ENCODE results near the gene GOLGB1. TPM values are rescaled to one million over a fixed set of nuclear protein-coding genes. Genes with fewer than 3 reads are reported as not detected.
"Not testable (repeated sequence)": the region's sequence is repeated elsewhere in the genome, so short reads cannot be mapped to it uniquely, and the experiment has no call there.

GOLGB1 gene
- total RNA-seq, 1 donor from 2014 or later = 111 TPM

DNA sequence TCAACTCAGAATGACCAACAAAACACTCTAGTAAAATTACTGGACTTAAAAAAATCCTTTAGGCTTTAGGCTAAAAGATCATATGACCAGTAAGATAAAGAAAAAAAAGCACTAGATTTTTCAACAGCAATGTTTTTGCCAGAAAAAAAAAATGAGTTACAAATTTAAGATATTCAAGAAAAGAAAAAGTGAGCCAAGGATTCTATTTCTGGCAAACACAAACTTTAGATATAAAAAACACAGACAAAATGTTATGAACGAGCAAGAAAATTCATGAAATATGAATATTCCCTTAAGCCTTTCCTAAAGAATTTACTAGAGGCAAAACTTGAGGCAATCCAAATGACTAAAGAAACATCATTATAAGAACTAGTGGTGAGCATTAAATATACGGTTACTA lies 8.6 kb downstream of the GOLGB1 start:
- no peak for DNase-seq (ENCODE audit: low read depth)

DNA sequence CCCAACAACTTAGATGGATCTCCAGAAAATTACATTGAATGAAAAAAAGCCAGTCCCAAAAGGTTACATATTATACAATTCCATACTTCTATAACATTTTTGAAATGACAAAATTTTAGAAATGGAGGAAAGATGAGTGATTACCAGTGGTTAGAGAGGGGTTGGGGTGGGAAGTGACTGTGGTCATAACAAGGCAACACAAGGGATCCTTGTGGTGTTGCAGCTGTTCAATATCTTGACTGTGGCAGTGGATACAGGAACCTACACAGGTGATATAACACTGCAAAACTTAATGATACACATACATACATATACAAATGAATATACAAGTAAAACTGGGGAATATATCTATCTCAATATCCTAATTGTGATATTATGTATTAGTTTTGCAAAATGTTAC lies 9.6 kb downstream of the GOLGB1 start:
- no peak for DNase-seq (ENCODE audit: low read depth)

DNA sequence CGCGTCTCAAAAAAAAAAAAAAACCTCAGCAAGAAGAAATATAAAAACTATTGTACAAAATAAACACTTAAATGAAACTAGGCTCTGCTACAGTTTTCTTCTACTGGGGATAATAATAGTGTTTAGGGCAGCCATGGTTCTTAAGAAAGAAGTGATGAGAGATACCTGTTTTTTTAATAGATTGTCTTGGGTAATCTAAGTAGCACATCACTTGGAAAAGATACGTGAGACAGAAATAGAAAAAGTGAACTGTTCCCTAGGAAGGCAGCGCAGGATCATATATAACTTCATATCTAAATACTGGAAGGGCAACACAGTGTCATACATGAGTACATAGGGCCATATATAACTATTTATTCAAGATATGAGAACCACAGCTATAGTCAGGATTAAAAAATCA lies 11.9 kb downstream of the GOLGB1 start:
- DNase-seq (ENCODE audit: low read depth) = no peak

DNA sequence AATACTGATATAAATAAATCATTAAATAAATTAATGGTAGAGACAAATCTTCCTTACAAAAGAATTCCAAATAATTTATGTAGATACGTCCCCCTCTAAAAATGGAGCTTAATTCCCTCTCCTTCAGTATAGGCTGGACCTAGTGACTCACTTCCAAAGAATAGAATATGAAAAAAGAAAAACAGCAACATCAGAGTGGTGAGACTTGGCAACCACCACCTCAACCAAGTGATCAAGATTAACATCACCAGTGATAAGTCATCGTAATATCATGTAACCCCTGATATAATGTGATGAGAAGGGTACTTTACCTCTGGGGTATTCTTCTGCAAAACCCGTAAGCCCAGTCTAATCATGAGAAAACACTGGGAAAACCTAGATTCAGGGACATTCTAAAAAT lies 13.4 kb downstream of the GOLGB1 start:
- DNase-seq (ENCODE audit: low read depth) = no peak

DNA sequence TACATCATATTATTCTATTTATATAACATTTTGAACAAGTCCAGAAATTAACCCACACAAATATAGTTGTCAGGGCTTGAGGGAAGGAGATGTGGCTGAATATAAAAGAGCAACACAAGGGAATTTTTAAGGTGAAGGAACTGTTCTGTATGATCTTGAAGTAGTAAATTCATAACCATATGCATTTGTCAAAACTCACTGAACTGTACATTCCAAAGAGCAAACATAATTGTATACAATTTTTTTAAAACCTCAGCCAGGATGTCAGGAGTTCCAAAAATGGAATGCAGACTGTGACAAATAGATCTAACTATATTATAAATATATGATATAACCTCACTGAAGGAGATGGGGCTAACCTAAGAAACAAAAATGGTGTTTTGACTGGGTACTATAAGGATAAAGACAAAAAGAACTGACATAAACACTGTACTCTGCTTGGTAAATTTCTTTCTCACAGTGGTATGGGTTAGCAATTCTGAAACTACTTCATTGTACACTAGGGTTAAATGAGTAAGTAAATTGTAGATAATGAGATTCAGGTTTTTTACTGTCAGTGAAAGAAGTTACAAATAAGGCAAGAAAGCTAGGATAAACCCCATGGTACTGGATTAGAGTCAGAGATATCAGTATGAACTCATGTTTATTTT lies 14.4 kb downstream of the GOLGB1 start:
- no peak for DNase-seq (ENCODE audit: low read depth)

DNA sequence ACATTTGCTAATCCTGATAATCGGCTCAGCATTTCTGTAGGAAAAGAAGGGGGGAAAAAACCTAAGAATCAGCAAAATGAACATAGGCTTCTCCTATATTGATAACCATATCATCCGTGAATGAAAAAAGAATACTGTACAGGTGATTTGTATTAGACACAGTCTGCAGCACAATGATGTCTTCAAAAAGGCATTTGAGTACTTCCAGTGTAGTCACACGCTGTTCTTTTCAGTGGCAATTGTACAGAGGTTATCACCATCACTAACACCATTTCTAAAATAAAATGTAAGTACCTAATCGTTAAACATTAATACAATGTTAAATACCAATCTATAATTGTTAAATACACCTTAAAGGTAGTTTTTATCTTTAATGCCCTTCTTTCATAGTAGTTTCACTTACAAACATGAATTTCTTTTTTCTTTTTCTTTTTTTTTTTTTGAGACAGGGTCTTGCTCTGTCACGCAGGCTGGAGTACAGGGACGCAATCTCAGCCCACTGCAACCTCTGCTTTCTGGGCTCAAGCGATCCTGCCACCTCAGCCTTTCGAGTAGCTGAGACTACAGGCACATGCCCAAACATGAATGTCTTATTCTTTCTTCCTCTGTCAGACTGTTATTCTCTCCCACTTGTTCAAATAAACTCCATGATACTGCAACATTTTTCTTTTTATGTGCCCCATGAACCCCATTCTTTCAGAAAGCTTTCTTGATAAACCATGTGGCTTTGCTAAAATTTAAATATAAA lies 18.4 kb downstream of the GOLGB1 start:
- no peak for DNase-seq (ENCODE audit: low read depth)

DNA sequence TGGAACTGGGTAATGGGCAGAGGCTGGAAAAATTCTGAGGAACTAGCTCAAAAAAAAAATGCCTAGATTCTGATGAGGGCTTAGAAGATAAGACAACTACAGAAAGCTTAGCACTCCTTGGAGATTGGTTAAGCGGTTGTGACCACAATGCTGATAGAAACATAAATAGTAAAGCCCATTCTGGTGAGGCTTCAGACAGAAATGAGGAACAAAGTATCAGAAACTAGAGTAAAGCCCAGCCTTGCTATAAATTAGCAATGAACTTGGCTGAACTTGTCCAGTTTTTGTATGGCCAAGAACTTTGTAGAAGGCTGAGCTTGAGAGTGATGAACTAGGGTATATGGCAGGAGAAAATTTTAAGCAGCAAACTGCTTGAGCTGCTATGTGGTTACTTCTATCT lies 25.4 kb downstream of the GOLGB1 start:
- DNase-seq (ENCODE audit: low read depth) = no peak

DNA sequence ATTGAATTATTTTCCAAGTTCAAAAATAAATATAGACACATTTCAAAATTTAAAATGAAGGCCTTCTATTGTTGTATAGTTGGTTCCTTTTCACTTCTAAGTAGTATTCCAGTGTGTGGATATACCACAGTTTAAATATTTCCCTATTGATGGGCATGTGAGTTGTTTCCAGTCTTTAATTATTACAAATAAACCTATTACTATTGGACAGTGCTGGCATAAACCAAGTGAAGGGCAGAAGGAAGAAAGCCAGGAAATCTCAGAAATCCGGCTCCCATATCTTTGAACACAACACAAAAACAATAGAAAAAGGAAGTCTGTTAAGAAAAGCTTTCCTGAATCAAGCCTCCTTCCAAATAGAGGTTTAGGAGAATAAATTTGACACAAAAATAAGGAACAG lies 26.1 kb downstream of the GOLGB1 start:
- DNase-seq (ENCODE audit: low read depth) = no peak

DNA sequence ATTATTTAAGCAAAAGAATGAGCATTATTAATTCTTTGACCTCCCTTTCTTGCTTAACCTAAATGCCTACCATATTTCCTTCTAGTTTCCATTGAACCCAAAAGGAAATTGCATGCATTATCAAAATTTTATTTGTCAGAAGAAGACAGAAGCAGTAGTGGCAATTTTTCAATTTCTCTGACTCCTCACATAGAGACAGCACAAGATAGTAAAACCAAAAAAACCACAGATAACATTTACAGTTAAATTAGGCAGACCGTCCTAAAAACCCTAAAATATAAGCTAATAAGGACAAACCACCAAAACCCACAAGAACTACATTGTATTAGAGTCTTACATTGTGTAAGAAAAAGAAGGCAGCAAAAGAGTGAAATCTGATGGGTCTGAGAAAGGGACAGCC lies 27.1 kb downstream of the GOLGB1 start:
- DNase-seq (ENCODE audit: low read depth) = no peak

DNA sequence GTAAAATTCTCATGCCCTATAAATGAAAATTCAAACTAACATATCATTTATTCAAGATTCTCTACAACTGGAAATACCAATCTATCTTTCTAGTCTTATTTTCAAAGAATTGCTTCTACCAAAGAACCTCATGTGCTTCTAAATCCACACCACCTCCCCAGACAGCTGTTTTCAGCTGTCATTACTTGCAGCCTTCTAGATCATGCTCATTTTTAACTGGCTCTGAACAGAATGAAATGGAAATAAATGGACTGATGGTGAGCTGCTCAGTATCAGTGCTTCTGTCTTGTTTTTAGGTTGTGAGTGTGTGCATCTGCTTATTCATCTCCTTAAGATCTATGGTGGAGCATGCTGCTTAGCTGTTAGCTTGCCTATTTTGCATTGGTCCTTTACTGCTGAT lies 29.4 kb downstream of the GOLGB1 start:
- DNase-seq (ENCODE audit: low read depth) = no peak

DNA sequence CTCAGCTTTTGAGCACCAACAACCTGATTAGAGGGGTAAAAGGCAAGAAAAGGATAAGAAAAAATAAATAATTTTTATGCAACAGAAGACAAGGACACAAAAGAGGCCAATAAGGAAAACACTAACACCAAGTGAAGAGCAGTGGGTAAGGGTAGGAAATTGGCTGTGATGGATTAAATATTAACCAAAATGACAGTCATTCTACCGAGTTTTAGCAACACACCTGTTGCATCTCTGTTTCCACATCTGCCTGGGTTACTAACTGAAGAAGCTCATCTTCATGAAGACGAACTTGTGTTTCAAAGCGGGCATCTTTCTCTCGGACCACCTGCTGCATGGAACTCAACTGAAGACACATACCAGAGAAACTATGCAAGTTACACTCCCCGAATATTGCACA lies 30.1 kb downstream of the GOLGB1 start:
- DNase-seq (ENCODE audit: low read depth) = no peak

DNA sequence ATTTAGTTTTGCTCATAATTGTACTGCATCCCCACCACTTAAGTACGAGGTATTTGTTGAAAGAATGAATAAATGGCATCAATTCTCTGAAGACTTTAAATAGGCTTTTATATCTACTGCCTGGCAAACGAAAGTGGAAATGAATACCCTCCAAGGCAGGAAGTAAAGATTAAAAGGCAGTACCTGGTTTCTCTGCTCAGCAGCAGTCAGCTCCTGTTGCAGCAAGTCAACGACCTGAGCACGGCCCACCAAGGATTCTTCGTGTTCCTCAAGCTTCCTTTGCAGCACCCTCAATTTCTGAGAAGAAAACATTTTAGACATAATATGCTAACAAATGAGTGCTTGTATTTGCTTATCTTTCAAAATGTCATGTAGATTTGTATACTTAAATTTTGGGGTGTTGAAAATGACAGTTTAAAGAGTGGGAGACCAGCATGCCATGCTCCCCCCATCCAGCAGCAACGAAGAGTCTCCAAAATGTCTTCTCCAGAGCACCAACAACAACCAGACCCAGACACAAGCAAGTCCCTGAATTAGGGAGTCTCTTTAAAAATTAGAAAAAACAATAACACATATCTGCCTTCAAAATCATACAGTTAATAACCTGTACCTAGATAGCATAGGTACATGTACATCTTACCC lies 31.2 kb downstream of the GOLGB1 start:
- no peak for DNase-seq (ENCODE audit: low read depth)

DNA sequence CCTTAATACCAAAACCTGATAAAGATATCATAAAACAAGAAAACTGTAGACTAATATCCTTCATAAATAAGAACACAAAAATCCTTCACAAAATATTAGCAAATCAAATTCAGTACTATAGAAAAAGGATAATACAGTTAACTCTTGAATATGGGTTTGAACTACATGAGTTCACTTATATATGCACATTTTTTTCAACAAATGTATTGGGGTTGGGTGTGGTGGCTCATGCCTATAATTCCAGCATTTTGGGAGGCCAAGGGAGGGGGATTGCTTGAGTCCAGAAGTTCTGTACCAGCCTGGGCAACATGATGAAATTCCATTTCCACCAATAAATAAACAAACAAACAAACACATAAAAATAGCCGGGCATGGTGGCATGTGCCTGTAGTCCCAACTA lies 39.2 kb downstream of the GOLGB1 start:
- no peak for DNase-seq (ENCODE audit: low read depth)

DNA sequence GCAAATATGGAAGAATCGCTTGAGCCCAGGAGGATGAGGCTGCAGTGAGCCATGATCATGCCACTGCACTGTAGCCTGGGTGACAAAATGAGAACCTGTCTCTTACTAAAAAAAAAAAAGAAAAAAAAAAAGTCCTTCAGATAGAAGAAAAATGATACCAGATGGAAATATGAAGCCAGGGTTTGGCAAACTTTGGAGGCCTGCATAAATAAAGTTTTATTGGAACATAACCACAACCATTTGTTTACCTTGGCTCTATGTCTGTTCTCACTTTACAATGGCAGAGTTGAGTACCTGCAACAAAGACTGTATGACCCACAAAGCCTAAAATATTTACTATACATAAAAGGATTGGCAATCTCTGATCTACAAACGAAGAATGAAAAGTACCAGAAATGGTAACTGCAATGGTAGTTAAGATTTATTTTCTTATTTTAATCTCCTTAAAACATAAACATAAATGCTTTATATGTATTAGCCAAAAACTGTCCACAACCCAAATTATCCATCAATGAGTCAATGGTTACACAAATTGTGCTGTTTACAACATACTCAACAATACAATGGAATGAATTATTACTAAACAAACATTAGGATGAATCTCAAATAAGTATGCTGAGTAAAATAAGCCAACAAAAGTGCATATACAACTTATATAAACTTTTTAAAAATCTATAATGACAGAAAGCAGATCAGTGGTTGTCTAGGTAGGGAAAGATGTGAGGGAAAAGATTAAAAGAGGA lies 41.8 kb downstream of the GOLGB1 start:
- DNase-seq (ENCODE audit: low read depth) = no peak

DNA sequence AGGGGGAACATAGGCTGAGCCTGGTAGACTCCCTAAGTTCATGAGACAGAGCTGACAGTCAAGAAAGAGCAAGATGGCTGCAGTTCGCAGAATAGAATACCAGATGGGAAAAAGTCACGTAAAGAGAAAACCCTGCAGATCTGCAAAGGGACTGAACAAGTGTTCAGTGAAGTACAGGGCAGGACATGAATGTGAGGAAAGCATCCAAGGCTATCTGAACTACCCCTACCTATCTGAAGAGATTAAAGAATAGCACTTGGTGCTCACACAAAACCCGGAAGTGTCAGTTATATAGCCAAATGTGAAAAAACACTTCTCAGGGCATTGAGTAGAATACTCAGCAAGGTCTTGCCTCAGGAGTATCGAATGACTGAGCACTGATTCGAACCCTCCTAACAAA lies 44.0 kb downstream of the GOLGB1 start:
- no peak for DNase-seq (ENCODE audit: low read depth)

DNA sequence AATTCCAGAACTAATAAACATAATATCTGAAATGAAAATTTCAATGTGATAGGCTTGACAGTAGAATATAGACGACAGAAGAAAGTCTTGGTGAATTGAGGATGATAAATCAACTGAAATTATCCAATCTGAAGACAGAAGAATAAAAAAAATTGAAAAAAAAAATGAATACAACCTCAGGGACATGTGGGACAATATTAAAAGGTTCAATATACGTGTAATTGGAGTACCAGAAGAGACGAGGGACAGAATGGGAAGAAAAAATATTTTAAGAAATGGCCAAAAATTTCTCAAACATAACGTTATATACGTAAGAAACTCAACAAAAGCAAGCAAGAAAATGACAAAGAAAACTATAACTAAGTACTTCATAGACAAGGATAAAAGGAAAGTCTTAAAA lies 45.6 kb downstream of the GOLGB1 start:
- DNase-seq (ENCODE audit: low read depth) = no peak

DNA sequence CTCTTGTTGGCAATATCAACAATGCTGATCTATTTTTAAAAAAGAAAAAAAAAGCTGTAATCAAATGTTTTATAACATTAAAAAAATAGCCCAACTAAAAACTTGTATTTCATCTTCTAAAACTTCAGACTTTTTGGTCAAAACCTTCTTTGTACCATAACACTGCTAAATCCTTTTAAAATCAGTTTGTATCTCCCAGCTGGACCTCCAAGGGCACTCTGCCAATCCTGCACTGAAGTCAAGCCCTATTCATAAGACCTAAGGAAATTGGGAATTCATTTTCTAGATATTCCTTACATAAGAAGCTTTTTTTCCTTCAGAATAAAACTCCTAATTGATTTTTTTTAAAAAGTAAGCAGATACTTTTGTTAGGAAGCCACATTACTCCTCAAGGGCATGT lies 50.6 kb downstream of the GOLGB1 start:
- DNase-seq (ENCODE audit: low read depth) = no peak

DNA sequence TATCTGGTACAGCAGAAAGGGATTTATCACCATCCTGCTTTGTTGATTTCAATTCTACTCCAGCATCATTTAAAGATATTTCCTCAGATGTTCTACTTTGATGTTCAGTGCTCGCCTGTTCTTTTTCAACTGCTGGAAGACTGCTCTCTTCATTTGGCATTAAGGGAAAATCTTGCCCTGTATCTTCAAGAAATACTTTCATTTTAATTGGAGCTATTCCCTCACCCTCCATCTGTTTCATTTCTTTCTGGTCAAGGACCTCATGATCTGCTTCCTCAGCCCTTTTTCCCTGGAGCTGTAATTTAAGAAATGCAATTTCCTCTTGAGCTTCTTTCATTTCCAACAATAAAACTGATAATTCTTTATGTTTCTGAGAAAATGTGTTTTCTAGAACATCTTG lies 51.1 kb downstream of the GOLGB1 start:
- no peak for DNase-seq (ENCODE audit: low read depth)

DNA sequence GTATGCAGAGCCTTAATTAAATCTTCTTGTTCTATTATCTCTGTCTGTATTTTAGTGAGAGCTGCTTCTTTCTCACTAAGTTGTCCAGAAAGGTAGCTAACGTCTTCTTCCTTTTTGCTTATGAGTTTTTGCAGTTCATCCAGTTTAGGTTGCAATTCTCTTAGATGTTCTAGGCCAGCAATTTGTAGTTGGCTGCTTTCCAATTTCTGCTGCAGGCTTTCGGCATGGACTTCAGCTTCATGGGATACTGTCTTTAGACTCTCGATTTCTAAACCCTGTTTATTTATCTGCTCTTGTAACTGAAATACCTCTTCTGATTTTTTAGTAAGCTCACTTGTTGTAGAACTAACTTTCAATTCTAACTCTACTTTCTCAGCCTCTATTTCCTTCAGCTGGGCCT lies 53.4 kb downstream of the GOLGB1 start:
- no peak for DNase-seq (ENCODE audit: low read depth)

DNA sequence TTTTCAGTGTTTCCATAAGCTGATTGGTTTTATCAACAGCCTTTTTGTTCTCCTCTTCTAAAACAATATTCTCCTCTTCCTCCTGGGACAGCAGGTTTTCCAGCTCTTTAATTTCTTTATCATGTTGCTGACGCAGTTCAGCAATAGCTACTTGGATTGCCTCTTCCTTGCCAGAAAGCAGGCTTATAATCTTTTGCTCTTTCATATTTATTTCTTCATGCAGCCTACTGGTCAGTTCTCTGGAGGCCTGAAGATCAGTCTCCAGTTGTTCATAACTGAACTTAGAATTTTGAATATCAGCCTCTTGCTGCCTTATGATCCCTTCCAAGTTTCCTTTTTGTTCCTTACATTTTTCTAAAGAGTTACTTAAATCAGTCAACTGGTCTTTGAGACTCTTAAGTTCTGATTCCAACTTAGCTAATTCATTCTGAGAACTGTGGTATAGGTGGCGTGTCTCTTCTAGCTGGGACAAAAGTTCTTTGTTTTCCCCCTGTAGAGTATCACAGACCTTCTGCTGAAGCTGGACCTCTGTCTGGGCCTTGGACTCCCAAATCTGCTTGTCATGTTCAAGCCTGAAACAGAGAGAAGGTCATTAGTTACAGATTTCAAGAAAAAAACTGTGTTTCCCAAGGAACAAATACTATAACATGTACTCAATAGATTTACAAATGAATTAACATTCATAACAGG lies 57.4 kb downstream of the GOLGB1 start:
- DNase-seq (ENCODE audit: low read depth) = no peak

DNA sequence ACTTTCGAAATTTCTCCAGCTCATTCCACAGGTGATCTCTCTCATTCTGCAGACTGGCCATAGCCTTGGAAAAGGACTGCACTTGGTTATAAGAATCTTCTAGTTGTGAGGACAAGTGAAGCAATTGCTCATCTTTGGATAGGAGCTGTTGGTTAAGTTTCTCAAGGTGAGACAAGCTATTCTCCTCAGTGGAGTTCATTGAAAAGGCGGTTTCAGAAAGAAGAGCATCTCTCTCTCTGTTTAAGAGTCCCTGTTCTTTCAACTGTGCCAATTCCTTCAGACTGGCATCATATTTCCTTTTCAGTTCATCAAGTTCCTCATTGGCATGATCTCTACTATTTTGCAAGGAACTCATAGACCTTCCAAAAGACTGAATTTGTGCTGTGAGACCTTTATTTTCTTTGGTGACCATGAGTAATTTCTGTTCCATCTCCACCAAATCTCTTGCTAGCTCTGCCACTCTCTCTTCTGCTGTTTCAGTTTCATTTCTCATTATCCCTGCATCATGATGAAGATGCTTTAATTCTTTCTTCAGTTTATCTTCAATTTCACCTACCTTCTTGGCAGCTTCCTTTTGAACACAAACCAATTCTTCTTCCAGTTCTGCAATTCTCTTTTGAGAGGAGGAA lies 58.6 kb downstream of the GOLGB1 start:
- DNase-seq (ENCODE audit: low read depth) = no peak

DNA sequence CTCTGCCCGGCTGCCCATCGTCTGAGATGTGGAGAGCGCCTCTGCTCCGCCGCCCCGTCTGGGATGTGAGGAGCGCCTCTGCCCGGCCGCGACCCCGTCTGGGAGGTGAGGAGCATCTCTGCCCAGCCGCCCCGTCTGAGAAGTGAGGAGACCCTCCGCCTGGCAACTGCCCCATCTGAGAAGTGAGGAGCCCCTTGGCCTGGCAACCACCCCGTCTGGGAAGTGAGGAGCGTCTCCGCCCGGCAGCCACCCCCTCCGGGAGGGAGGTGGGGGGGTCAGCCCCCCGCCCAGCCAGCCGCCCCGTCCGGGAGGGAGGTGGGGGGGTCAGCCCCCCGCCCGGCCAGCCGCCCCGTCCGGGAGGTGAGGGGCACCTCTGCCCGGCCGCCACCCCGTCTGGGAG lies 60.8 kb downstream of the GOLGB1 start:
- DNase-seq (ENCODE audit: low read depth) = not testable (repeated sequence)
